HG02798 (cell line): ENCODE results near the gene CCN6.
A peak's percentile ranks its signal among the peaks of the same experiment; 100 is the strongest.

Experiments
- ATAC-seq: cut with Tn5 transposase; IDR thresholded peaks from one replicate; pipeline ENCODE4 v1.9.1; 2021; ENCODE audit warnings: mild to moderate bottlenecking; ENCODE audit not compliant: unreplicated experiment, poor library complexity

Gene CCN6

GRCh38 chr6:112054001-112054400, at the start of gene CCN6:
Gene CCN6, plus strand, starts transcription at chr6:112054104. Its CDS starts 254 bp downstream, at chr6:112054358.
- no peak for ATAC-seq

DNA sequence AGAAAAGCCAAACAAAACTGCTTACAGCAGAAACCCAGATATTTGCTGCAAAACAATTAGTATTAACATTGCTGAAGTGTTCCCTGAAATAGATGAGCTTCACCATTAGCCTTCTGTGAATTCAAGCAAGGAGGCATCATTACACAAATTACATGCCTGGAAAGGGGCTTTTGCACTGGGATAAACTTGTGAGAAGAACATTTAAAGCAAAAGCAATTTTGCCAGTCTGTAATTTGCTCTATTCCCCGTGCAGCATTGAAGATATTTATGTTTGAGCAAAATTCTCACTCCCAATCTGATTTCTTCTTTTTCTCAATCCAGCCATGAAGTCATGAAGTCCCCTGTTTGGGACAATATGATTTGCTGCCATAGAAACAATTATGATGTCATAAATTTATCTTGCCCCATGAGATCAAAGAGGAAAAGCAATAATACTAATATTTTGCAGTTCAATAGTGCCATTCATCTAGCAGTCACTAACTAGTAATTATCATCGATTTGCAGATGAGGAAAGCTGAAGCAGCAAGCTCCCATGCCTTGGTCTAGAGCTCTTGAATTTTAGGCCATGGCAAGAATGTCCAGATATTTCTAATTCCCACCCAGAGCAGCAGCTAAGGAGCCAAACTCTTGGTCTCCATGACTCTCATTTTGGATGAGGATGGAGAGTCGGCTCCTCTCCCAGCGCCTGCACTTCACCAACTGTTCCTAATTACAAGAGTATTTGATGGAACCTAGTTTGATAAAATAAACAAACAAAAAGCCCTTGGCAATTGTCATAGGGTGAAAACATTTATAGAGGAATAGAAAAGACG, 49.5 kb upstream of the CCN6 start:
- ATAC-seq, result no peak

DNA sequence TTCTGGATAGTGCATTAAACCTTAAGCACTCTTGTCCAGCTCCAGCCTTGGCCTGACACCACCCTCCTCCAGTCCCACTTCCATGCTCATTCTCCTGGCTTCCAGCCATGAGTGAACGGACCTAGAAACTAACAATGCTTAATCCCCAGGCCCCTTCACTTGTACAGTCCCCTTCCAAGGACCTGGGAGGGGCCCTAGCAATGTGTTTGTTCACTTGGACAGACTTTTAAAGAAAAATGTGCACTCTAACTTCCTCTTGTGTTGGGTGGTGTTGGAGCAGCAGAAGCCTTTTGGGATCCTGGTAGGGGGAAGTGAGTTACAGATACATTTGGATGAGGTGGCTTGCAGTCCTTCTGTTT, 48.9 kb upstream of the CCN6 start:
- ATAC-seq, result no peak

GRCh38 chr6:112007254-112007653, 46.6 kb upstream of the CCN6 start:
- ATAC-seq, result no peak

DNA sequence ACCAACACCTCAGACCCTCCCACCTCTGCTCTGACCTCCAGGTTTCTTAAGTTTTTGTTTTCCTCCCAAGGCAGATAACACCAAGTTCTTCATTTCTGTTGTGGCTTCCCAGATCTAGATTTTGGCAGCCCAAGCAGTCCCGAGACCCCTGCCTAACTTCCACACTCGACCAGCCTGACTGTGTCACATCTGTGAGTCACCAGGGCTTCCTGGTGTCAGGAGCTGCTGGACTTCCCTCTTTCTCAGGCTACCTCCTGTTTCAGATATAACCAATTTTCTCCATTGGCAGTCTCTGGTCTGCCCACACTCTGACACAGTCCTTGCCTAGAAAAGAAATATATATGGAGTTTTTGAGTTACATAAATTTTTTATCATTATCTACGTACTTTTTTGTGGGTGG, 46.1 kb upstream of the CCN6 start:
- no peak for ATAC-seq

GRCh38 chr6:112008482-112008881, 45.4 kb upstream of the CCN6 start:
- no peak for ATAC-seq

DNA sequence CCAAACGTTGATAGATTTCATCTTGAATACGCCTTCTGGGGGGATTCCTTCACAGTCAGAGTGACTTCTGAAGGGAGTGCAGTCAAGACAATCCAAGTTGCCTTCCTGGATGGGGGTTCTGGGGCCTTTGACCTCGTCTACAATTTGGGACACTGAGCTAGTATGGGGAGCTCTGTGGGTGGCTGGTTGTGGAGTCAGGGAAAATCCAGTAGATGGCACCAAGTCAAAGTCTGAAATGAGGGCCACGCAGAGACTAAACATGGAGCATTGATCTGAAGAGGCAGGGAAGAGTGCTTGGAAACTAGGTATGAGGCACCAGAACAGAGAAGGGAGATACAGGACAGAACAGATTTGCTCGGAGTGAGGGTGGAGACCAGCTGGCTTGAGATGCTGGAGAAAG, 43.6 kb upstream of the CCN6 start:
- ATAC-seq, result no peak

DNA sequence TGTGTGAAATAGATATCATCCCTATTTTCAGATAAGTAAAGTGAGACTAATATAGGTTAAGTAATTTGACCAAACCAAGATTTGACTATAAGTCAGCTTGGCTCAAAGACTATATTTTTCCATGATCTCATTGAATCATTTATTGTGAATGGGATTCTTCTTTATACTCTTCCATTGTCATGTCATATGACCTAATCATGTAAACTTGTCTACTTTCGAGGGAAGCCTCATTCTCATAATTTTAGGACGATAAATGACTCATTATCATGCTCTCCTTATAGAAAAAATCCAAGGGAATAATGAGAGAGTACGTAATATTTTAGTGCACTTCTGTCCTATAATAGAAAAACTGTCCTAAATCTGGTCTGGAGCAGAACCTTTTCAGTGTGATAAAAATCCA, 40.9 kb upstream of the CCN6 start:
- ATAC-seq, result no peak

GRCh38 chr6:112014483-112014882, 39.4 kb upstream of the CCN6 start:
- ATAC-seq, result no peak

DNA sequence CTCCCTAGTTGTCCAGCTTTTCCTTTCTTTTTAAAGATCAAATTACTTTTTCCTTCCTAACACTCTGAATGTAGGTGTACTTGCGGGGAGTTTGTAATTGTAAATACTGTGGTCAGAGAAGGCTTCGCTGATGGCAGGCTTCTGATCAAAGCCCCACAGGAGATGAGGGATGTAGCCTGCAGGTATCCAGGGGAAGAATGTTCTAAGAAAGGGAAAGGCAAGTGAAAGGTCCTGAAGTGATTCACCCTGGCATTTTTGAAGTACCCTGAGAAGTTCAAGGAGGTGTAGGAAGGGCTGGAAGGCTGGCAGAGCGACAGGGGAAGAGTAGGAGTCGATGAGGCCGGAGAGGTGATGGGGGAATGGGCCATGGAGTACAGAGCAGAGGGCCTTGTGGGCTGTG, 38.2 kb upstream of the CCN6 start:
- no peak for ATAC-seq

DNA sequence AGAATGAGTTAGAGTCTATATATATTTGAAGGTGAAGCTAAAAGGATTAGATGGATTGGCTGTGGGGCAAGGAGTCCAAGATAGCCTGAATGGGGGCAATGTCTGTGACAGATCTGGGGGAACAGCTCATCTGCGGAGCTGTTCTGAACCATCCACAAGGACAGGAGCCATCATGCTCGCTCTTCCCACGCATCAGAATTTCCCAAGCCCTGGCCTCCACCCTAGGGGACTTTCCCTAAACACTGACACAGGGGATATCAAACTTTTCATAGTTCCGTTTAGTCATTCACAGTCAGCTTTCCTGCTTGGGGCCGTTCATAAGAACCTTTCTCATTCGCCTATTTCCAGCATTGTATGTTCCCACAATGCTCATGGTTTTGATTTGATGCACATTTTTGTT, 37.6 kb upstream of the CCN6 start:
- peak; percentile 67 for ATAC-seq

DNA sequence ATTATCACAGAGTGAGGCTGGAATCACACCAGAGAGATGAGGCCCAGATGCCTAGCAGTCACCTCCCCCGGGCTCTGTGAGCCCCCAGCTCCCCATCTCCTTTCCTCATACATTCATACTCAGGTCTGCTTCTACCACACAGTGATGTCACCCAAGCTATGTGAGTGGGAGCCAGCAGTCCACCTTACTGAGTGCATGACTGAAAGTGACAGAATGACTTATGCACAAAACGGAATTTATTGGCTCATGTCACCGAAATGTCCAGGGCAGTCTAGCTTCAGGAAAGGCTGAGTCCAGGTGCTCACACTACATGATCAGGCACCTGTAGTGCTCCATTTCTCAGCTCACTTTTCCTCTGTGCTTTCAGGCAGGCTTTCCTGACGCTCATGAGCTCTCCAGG, 36.7 kb upstream of the CCN6 start:
- no peak for ATAC-seq

DNA sequence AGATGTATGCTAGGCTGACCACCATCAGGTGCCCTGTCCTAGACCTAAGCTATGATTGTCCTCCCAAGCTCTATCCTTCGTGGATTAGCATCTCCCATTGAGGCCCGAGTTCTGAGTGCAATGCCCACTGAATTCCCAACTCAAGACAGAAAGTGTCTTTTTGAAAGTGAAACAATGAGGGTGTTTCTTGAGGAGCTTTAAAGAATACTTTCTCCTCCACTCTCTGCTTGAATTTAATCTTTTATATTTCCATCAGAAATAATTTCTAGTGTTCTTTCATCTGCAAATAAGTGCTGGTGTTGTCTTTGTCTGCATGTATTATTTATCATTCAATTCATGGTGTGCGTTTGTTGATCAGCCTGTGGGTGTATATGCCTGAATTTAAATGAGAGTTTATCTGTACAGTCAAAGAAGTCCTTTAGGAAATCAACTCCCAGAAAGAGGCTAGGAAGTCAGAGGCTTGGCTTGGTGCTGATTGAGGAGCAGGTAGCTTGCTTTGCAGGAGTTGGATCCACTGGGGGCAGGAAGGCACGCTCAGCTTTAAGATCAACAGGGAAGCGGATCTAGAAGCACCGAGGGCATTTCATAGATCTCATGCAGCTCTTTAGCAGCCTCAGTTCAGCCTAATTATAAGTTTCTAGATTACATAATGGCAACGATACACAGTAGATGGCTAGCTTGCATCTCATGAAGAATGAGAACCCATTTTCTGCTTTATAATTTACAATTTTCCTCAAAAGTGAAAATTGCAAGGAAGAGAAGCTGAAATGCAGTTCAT, 36.0 kb upstream of the CCN6 start:
- no peak for ATAC-seq

GRCh38 chr6:112018619-112019416, 35.1 kb upstream of the CCN6 start:
- no peak for ATAC-seq

DNA sequence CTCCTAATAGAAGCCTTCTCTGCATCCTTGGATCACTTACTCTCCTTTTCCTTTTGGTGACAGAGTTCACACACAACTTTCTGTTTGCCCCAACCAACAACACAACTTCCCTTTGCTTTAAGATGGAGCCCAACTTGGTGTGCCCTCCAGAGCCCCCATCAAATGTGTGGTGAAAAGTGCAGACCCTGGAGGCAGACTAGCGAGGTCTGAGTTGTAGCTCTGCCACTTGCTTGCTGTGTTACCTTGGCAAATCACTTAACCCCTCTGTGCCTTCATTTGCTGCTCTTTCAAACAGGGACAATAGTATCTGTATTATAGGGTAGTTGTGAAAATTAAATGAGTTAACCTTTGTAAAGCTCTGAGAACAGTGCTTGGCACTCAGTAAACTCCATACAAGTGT, 34.3 kb upstream of the CCN6 start:
- ATAC-seq, result no peak

GRCh38 chr6:112021691-112022310, 32.1 kb upstream of the CCN6 start:
- no peak for ATAC-seq

DNA sequence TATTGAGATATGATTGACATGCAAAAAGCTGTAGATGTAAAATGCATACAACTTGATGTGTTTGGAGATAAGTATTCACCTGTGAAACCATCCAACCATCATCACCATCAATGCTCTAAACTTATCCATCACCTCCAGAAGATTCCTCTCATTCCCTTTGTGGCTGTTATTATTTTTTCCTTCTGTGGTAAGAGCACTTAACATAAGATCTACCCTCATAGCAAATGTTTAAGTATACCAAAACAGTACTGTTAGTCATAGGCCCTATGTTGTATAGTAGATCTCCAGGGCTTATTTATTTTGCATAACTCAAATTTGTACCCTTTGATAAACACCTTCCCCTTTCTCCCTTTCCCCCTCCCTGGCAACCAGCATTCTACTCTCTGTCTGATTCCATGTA, 31.2 kb upstream of the CCN6 start:
- ATAC-seq, result no peak

DNA sequence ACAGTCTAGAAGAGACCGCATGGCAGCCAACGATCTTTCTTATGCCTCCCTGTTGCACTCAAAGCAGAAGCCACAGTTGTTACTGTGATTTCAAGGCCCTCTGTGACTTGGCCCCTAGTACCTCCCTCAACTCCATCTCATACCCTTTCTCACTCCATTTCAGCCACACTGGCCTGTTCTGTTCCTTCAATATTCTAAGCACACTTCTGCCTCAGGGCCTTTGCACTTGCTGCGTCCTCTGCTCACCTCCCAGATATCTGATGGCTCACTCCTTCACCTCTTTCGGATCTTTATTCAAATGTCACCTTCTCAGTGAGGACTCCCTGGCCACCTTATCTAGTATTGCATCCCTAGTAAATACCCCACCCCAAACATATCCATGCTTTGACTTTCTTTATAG, 29.4 kb upstream of the CCN6 start:
- no peak for ATAC-seq

GRCh38 chr6:112026933-112027332, 27.0 kb upstream of the CCN6 start:
- ATAC-seq, result no peak

DNA sequence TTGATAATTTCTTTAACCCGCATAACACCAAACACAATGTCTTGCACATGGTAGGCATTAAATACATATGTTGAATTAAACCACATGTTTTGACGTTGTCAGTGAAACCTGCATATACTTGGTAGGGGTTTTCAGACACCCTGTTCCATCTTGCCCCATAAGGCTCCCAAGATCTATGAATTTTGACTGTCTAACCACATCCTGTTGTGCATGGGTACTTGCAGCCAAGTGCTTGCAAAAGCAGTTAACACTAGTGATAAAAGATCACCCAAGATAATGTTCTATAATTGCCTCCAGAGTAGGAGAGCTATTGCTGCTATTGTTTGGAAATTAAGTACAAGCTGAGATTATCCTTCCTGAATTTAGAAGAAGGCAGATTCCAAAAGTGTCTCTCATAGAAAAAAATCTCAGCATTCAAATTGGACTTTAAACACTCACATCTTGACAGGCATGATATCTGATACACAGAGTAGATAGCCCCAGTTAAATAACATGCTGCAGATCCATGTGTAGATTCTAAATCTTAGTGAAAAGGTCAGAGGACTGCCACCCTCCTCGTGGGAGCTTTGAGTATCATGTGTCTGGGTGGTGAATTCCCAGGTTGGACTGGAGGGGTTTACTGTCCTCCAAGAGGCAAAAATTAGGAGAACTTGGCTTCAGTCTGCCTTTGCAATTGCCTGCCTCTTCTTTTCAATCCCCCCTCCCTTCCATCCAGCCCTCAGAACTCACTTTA, 25.8 kb upstream of the CCN6 start:
- ATAC-seq, result peak; percentile 49
